GM20431 (cell line): ENCODE measurements around the gene TBCC.
"Not testable (repeated sequence)": the region's sequence is repeated elsewhere in the genome, so short reads cannot be mapped to it uniquely, and the experiment has no call there.

Experiments used
- in situ Hi-C: fragments of 300-500 bp; cut with MseI, MboI; formaldehyde crosslinking; loops from one replicate; pipeline ENCODE4 v1.15.0; 2020; ENCODE audit warnings: low sequenced_read_pairs; ENCODE audit not compliant: unreplicated experiment

Gene TBCC

DNA sequence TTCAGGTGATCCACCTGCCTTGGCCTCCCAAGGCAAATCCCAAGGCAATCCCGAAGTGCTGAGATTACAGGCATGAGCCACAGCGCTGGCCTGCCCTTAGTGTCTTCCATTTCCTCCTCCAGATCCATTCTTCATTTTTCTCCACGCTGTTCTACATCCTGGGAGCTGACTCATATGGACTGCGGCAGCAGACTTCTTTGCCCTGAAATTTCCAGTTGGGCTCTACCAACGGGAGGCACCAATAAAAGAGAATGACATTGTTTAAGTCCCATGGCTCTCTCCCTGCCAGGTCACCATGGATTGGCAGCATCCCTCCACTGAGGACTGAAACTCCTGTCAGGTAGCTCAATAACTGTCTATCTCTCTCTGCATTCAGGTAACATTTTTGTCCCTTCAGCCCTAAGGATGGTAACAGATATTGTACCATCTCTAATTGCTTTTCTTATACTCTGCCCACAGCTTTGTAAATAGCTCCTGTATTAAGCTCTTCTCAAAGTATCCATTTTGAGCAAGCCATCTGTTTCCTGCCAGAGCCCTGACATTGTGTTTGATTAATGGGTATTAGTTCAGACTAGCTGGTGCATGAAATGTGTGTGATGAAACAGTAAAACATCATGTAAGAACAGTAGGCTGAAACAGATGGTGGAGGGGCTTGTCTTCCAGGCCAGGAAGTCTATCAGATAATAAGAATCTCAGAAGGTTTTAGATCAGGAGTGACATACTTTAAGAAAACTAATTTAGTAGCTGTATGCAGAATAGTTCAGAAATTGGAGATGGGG, 3.6 kb downstream of the TBCC start:
- in situ Hi-C loops, result no loop called here

DNA sequence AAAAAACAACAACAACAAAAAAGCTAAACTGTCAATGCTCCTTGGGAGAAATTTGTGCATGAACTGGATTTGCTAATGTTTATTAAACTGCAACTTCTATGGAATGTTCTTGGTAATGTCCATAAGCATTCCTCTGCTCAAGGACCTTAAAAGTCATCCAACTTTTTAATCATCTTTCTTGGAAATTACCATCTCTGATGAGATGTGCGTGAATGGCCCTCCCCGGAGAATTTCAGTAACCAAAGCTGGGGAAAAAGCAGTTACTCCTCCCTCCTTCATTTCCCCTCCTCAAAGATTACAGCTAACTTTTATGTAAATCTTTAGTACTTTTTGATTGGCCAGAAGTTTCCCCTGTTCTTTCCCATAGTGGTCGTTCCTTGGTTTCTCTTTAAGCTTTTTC, 5.2 kb downstream of the TBCC start:
- in situ Hi-C loops, result no loop called here

DNA sequence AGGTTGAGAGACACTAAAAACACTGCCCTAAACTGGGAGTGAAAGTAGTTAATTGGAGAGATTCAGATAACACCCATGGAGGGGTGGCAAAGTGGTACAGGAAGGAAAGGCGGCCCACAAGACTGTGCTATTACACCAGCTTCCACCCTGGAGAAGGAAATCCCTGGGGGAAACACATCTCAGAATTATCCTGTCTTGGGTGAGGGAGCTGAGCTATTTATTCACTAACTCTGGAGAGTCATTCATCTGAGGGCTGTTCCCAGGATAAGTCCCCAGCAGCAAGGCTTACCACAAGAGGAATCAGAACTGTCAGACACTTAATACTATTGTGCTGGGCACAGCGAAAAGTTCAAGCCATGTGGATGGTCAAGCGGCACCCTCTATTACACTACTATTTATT, 9.9 kb downstream of the TBCC start:
- in situ Hi-C loops, result no loop called here

DNA sequence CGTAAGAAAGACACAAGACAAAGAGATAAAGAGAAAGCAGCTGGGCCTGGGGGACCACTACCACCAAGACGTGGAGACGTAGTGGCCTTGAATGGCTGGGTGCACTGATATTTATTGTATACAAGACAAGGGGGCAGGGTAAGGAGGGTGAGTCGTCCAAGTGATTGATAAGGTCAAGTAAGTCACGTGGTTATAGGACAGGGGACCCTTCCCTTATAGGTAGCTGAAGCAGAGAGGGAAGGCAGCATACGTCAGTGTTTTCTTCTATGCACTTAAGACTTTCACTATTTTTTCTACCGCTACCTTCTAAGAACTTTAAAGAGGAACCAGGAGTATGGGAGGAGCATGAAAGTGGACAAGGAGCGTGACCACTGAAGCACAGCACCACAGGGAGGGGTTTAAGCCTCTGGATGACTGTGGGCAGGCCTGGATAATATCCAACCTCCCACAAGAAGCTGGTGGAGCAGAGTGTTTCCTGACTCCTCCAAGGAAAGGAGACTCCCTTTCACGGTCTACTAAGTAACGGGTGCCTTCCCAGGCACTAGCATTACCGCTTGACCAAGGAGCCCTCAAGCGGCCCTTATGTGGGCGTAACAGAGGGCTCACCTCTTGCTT, 11.9 kb downstream of the TBCC start:
- in situ Hi-C loops, result not testable (repeated sequence)

DNA sequence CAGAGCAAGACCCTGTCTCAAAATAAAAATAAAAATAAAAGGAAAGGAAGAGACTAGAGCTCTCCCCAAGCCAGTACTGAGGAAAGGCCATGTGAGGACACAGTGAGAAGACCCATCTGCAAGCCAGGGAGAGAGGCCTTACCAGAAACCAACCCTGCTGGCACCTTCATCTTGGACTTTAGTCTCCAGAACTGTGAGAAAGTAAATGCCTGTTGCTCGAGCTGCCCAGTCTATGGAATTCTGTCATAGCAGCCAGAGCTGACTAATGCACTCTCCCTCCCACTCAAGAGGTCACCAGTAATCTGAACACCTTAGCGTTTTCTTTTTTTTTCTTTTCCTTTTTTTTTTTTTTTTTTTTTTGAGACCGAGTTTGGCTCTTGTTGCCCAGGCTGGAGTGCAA, 16.2 kb downstream of the TBCC start:
- in situ Hi-C loops, result no loop called here

DNA sequence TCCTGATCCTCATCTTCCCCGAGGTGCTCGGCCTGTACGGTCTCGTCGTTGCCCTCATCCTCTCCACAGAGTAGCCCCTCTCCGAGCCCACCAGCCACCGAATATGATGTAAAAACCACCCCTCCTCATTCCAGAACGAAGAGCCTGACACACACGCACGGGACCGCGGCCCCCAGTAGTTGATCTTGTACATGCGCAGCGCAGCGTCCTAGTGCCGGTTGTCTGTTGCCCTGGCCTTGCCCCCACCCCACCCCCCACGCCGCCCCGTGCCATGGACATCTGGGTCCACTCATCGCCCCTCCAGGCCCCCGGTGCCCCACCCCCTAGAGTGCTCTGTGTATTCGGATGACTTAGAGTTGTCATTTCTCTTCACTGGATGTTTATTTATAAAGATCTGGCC, 18.3 kb downstream of the TBCC start:
- in situ Hi-C loops, result no loop called here

DNA sequence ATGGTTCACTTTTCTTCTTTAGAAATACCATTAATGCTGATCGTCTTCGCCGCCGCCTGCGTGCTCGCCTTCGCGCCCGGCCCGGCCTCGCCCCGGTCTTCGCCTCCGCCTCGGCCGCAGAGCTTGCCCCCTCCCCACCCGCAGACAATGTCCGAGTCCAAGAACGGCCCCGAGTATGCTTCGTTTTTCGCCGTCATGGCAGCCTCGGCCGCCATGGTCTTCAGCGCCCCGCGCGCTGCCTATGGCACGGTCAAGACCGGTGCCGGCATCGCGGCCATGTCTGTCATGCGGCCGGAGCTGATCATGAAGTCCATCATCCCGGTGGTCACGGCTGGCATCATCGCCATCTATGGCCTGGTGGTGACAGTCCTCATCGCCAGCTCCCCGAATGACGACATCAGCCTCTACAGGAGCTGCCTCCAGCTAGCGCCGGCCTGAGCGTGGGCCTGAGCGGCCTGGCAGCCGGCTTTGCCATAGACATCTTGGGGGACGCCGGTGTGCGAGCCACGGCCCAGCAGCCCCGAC, 18.8 kb downstream of the TBCC start:
- in situ Hi-C loops, result no loop called here

DNA sequence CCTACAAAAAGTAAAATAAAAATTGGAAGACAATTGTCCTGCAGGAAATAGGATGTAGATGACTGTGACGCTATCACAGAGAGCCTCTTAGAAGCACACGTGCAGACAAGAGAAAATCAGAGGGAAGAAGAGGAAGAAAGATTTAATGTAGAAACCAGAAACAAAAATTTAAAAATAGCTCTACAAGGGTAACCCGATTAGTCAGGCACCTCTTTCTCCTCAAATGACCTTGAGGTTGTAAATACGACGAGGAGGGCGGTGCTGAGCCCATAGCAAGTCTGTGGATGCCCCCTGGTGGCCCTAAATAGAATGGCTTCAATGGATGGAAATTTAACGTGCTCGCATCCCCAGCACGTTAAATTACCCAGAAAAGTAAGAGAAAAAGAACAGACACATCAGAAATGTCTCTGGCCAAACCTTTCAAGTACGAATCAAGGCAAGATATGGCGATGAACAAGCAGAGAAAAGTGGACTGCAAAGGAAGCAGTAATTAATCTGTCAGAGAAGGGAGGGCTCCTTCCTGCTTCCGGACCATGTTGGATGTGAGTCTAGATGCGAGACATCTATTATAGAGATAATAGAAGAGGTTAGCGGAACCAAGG, 19.3 kb downstream of the TBCC start:
- in situ Hi-C loops, result no loop called here

DNA sequence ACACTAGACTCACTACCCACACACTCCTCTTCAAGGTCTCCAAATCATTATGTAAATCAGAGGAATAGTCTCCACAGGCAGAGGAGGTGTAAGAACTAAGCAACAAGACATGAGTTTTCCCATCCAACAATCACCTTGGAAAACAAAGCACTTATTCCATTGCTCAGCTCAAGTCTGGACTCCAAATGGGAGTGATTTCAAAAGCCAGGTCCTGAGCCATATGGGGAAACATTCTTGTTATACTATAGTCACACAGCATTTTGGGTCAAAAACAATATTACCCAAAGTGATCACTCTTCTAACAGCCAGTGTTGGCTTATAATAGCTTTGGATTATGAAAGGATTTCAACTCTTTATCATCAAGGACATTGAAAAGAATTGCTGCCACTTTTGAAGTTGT, 19.9 kb downstream of the TBCC start:
- in situ Hi-C loops, result no loop called here

DNA sequence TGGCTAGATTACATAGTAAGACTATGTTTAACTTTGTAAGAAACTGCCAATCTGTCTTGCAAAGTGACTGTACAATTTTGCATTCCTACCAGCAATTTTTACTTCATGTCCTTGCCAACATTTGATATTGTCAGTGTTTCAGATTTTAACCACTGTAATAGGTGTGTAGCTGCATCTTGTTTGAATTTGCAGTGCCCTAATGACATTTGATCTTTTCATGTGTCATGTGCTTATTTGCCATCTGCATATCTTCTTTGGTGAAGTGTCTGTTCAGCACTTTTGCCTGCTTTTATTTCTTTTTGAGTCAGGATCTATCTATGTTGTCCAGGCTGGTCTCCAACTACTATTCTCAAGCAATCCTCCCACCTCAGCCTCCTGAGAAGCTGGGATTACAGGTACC, 21.1 kb downstream of the TBCC start:
- in situ Hi-C loops, result no loop called here

DNA sequence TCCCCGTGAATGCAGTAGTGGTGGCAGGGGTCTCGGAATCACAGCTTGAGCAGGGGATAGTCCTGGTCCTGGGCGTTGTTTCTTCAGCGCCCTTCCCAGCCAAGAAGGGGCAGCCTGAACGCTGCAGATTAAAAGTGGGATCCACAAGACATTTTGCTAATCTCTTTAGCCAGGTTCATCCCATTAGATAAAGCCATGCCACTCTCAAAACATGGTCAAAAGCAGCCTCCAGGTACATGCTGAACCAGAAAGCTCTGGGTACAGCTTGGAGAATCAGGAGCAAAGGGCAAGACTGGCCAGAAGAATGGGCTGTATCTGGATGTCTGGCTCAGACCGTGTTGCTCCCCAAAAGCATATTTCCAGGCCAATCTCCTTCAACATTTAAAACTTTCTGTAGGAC, 23.4 kb downstream of the TBCC start, which contains the start of gene PRPH2:
Gene PRPH2 (minus strand): TSS at position 101 of the 400 bp plus-strand sequence. CDS start 263 bp downstream, outside the sequence.
- in situ Hi-C loops, result no loop called here

DNA sequence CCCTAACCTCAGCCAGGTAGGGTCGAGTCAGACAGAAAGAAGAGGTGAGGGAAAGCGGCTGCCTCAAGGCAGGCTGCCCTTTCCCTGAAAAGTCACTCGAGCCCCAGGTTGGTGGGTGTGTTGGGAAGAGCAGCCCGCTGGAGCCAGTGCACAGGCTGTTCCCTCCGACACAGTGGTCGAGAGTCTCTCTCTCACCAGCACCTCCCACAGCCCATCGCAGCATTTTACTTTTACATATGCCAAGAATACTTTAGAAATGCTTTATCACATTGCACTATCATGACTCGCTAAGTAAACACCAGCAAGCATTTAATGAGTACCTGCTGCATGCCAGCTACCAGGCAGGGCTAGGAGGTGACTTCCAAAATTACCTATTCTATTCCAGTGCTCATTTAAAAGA, 25.2 kb downstream of the TBCC start:
- in situ Hi-C loops, result no loop called here

DNA sequence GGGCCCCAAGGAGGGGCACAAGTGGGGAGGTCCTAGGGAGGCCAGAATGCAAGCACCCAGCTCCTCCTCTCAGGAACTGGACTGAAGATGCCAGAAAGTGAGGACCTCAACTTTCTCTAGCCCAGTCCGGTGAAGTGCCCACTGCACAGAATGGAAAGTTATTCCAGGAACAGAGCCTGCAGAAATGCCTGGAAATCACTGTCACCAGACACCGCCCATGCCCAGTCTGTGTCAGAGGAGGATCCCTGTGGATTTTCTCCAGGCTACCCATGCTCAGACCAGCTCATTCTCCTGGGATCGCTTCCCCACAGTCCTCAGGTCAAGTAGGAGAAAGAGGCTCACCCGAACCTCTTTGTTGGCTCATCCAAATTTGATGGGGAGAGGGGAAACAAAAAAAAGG, 30.0 kb downstream of the TBCC start:
- in situ Hi-C loops, result no loop called here

DNA sequence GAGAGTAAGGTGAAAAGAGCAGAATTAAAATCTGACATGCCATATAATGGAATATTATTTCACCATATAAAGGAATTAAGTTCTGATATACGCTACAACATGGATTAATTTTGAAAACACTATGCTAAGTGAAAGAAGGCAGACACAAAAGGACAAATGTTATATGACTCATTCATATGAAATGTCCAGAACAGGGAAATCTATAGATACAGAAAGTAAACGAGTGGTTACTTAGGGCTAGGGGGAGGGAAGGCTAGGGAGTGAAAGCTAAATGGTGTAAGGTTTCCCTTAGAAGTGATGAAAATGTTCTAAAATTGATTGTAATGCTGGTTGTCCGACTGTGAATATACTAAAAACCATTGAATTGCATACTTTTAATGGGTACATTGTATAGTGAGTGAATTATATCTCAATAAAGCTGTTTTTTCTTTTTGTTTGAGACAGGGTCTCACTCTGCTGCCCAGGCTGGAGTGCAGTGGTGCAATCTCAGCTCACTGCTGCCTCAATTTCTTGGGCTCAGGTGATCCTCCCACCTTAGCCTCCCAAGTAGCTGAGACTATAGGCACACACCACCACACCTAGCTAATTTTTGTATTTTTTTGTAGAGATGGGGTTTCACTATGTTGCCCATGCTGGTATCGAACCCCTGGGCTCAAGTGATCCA, 31.7 kb downstream of the TBCC start:
- in situ Hi-C loops, result no loop called here

DNA sequence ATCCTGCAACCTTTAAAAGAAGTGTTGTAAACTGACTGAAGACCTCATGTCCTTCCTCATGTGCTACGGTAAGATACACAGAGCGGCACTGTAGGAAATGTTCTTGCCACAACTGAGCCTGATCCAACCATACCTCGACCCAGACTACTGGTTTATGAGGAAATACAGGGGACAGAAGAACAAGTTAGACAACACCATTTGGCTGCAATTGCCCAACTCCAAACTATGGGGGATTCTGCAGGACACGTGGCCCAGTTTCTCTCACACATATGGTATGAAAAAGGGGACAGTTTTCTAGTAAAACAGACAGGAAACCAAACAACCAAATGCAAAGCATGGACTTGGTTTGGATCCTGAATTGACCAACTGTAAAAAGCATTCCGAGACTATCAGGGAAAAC, 34.0 kb downstream of the TBCC start:
- in situ Hi-C loops, result no loop called here

DNA sequence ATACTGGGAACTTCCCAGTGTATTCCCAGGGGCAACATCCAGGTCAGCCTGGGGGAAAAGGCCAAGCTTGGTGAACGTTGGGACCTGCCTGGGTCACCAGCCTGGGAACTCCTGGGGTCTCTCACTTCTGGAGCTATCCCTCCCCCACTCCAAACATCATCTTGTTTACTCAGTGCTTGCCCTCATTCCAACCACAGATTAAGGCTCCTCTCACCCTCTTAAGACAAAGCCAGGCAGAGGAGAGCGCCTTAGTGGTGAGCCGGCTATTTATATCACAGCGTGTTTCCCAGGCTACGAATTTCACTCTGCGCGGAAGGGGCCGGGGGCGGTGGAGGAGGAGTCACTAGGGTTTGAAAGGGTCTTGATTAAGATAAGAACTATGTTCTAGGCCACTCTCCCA, 35.6 kb downstream of the TBCC start:
- in situ Hi-C loops, result no loop called here

DNA sequence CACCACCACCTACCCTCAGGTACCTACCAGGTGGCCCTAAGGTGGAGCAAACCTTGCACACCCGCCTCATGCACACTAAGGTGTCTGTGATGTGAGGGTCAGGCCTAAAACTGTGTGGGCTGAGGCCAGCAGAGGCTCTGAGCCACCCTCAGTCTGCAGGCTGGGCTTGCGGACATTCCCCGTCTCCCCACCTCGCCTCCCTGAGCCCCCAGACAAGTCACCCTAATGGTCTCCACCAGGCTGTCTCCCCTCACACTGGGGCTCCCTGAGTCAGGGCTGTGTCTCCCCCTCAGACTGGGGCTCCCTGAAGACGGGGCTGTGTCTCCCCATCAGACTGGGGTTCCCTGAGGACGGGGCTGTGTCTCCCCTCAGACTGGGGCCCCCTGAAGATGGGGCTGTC, 36.0 kb downstream of the TBCC start:
- in situ Hi-C loops, result no loop called here

DNA sequence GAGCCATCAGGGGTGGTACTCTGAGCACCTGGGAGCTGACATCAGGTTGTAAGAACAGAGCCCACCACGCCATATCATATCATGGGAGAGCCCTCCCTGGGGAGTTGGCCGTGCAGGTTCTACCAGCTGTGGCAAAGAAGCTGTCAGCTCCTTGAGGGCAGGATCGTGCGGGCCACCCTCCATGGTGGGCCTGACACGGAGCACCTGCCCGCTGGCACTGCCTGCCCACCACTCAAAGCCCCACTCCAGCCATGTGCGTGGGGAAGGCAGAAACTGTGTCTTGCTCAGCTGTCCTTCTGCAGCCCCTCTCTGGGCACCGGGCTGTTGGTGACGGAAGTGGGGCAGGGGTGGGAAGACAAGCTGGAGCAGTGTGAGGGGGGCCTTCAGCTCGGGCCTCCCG, 37.8 kb downstream of the TBCC start:
- in situ Hi-C loops, result no loop called here

DNA sequence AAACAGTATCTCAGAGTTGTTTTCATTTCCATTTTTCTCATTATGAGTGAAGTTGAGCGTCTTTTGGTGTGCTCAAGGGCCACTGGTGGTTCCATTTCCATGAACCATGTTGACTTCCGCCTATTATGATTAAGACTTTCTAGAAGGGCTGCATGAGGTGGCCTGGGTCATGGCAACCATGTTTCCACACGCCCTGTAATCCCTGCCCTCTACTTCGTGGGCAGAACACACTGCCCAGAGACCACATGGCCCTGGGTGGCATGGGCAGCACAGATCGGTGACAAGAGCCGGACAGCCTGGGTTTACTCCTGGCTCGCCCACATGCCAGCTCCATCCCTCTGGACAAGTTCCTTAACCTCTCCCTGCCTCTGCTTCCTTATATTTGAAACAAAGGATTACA, 38.3 kb downstream of the TBCC start:
- in situ Hi-C loops, result no loop called here

DNA sequence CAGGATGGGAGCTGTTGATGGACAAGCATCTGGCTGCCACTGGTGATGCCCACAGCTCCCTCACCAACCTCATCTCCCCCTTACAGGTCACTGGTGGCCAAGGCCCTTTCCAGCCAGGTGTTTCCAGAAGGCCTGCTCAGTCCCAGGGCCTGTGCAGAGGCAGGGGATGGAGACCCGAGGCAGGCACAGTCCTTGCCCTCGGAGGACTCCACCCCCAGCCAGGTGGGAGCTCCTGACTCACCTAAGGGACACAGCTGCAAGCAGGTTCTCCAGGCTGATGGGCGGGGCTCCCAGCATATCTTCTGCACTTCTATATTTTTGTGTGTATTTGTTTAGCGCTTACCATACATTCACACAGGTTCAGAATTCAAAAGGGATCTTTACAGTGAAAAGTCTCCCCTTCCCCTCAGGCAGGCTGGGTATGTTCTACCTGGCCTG, 40.9 kb downstream of the TBCC start:
- in situ Hi-C loops, result no loop called here
